Measurements from ENCODE around the gene BPIFB6.

The BPIFB6 gene

DNA sequence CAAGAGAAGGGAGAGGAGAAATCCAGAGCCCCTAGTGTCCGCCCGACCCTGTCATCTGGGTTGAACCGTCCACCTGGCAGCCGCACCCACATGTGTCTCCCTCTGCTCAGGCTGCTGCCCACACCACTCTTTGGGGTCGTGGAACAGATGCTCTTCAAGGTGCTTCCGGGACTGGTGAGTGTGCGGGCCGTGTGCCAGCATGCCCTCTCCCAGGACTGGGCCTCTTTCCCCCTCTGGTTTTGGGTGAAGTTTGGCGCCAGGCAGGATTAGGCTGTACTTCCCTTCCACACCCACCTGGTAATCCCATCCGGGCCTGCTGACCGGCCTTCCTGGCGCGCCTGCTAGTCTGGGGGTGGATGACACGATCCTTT is 30.2 kb downstream of the BPIFB6 start:
- TF ChIP-seq EGR1 (IDR thresholded peaks at IDR 0.05): no peak
- no peak for TF ChIP-seq NFIC (IDR thresholded peaks at IDR 0.05)

DNA sequence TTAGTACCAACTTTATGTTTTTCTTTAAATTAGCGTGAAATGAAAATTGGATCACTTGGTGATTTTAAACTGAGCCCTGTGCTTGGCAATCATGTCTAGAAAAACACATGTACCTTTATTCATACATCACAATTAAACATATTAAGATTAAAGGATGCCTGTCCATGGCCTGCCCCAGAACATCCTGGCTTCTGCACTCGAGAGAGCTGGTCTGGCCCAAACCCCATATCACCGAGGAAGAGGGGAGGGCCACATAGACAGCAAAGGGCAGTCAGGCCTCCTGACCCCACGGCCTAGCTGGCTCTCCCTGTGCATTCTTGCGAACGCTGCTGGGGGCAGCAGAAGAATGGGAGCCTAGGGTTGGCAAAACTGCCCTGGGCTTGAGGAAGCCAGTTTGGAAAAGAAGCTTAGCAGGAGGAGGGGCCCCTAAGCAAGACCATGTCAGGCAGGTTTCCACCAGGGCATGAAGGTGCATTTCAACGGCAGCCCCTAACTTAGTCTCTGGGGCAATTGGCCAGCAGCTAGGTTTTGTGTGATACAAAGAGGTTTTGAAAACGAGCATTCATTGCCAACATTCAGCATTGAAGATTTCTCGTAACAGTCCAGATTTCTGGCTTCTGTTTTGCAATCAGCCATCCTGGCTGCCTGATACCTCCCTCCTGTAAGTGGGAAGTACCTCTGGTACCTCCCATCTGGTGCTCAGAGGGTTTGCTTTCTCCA is 30.8 kb downstream of the BPIFB6 start:
- no peak for TF ChIP-seq EP300 (IDR thresholded peaks at IDR 0.05; ENCODE audit: borderline replicate concordance)
- TF ChIP-seq, protein P1, sequence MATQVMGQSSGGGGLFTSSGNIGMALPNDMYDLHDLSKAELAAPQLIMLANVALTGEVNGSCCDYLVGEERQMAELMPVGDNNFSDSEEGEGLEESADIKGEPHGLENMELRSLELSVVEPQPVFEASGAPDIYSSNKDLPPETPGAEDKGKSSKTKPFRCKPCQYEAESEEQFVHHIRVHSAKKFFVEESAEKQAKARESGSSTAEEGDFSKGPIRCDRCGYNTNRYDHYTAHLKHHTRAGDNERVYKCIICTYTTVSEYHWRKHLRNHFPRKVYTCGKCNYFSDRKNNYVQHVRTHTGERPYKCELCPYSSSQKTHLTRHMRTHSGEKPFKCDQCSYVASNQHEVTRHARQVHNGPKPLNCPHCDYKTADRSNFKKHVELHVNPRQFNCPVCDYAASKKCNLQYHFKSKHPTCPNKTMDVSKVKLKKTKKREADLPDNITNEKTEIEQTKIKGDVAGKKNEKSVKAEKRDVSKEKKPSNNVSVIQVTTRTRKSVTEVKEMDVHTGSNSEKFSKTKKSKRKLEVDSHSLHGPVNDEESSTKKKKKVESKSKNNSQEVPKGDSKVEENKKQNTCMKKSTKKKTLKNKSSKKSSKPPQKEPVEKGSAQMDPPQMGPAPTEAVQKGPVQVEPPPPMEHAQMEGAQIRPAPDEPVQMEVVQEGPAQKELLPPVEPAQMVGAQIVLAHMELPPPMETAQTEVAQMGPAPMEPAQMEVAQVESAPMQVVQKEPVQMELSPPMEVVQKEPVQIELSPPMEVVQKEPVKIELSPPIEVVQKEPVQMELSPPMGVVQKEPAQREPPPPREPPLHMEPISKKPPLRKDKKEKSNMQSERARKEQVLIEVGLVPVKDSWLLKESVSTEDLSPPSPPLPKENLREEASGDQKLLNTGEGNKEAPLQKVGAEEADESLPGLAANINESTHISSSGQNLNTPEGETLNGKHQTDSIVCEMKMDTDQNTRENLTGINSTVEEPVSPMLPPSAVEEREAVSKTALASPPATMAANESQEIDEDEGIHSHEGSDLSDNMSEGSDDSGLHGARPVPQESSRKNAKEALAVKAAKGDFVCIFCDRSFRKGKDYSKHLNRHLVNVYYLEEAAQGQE (IDR thresholded peaks at IDR 0.05; ENCODE audit: low read depth): no peak

DNA sequence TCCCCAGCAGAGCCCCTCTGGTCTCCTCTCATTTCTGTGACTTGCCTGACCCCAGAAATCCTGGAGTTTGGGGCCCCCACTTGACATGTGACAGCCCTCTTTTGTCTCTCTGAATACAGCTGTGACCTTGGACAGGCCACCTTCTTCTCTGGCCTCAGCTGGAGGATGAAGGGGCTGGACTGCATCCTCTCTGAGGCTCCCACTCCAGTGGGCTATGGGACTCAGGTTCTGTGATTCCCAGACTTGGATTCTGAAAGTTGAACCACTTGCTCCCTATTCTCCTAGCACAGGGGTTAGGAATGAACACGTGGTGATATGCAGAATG is 31.3 kb downstream of the BPIFB6 start:
- TF ChIP-seq RAD21 (IDR thresholded peaks at IDR 0.05; ENCODE audit: low read depth) (no peak), TAF1 (IDR thresholded peaks at IDR 0.05; ENCODE audit: low read depth) (no peak), TEAD4 (IDR thresholded peaks at IDR 0.05) (no peak), EP300 (IDR thresholded peaks at IDR 0.05; ENCODE audit: borderline replicate concordance) (no peak), YY1 (IDR thresholded peaks at IDR 0.05; ENCODE audit: low read depth) (no peak)
- TF ChIP-seq, protein P2, sequence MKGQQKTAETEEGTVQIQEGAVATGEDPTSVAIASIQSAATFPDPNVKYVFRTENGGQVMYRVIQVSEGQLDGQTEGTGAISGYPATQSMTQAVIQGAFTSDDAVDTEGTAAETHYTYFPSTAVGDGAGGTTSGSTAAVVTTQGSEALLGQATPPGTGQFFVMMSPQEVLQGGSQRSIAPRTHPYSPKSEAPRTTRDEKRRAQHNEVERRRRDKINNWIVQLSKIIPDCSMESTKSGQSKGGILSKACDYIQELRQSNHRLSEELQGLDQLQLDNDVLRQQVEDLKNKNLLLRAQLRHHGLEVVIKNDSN (IDR thresholded peaks at IDR 0.05): no peak

DNA sequence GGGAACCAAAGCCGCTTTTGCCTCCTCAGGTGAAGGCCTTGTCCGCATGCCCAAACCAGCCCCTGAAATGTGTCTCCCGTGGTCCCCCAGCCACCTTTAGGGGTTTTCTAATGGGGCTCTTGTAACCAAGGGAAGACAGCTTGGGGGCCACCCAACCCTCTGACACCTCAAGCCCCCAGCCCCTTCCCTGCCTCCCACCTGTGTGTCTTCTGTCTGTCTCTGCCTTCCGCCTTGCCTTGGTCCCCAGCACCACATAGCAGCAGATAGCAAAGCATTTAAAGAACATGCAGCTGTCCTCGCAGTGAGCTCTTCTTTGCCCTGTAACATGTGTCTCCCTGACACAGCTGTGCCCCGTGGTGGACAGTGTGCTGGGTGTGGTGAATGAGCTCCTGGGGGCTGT is 31.8 kb downstream of the BPIFB6 start:
- no peak for TF ChIP-seq CEBPB (IDR thresholded peaks at IDR 0.05)
- no peak for TF ChIP-seq CREB1 (IDR thresholded peaks at IDR 0.05; ENCODE audit: low read depth)
- TF ChIP-seq, protein P1 (IDR thresholded peaks at IDR 0.05; ENCODE audit: low read depth): no peak
- no peak for TF ChIP-seq EP300 (IDR thresholded peaks at IDR 0.05; ENCODE audit: borderline replicate concordance)
- TF ChIP-seq, protein P3, sequence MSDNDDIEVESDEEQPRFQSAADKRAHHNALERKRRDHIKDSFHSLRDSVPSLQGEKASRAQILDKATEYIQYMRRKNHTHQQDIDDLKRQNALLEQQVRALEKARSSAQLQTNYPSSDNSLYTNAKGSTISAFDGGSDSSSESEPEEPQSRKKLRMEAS (IDR thresholded peaks at IDR 0.05): no peak
- no peak for TF ChIP-seq TEAD4 (IDR thresholded peaks at IDR 0.05)
- TF ChIP-seq YY1 (IDR thresholded peaks at IDR 0.05; ENCODE audit: low read depth): no peak
- TF ChIP-seq RAD21 (IDR thresholded peaks at IDR 0.05; ENCODE audit: low read depth): no peak
- no peak for TF ChIP-seq TCF12 (IDR thresholded peaks at IDR 0.05; ENCODE audit: low read depth)
- no peak for TF ChIP-seq FOXM1 (IDR thresholded peaks at IDR 0.05; ENCODE audit: borderline replicate concordance, low read depth)
- no peak for TF ChIP-seq NFIC (IDR thresholded peaks at IDR 0.05)
- no peak for TF ChIP-seq EGR1 (IDR thresholded peaks at IDR 0.05)
- TF ChIP-seq, protein P2 (IDR thresholded peaks at IDR 0.05): no peak
- TF ChIP-seq ZBTB7A (IDR thresholded peaks at IDR 0.05; ENCODE audit: low read depth): no peak
- TF ChIP-seq TAF1 (IDR thresholded peaks at IDR 0.05; ENCODE audit: low read depth): no peak

DNA sequence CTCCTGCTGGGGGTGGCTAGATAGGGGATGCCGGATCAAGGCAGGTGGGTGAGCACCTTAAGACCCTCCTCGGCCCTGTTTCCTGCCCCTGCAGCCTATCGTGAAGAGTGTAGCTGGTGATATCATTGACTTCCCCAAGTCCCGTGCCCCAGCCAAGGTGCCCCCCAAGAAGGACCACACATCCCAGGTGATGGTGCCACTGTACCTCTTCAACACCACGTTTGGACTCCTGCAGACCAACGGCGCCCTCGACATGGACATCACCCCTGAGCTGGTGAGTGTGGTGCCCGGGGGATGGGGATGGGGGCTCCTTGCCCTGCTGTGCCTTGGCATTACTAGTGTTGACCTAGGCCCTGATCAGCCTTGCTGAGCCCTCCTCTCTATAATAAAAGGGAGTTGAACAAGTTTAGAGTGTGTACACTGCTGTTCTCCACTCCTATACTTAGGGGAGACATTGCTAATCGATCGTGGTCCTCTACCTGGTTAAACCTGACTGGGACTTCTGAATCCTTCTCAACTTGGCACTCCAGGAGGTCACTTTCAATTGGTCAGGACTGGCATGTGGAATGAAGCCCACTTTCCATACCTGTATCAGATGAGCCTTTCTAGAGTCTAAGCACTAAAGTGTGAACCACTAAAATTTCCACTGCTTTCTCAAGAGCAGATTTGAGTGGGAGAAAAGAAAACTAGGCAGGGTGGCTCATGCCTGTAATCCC is 33.3 kb downstream of the BPIFB6 start:
- no peak for TF ChIP-seq TEAD4 (IDR thresholded peaks at IDR 0.05)
- no peak for TF ChIP-seq TAF1 (IDR thresholded peaks at IDR 0.05; ENCODE audit: low read depth)
- TF ChIP-seq CREB1 (IDR thresholded peaks at IDR 0.05; ENCODE audit: low read depth): no peak
- TF ChIP-seq ZBTB7A (IDR thresholded peaks at IDR 0.05; ENCODE audit: low read depth): no peak

DNA sequence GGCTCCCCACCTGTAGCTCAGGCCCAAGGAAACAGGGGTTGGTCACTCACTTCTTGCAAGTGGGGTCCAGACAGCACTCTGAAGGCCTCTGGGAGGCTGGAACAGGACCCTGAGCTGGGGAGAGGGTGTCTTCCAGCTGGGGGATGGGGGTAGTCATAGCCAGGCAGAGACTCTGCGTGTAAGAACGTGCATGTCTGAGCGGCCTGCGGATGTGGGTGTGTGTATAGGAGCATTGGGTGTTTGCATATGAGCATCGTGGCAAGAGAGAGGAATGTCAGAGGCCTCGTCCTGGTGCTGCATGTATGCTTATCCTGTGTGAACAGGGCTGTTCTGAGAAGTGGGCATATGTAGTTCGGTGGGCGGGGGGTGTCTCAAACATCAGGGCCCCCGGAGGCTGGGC is 34.3 kb downstream of the BPIFB6 start:
- TF ChIP-seq, protein P3 (IDR thresholded peaks at IDR 0.05): no peak
- TF ChIP-seq NFIC (IDR thresholded peaks at IDR 0.05) (no peak), RAD21 (IDR thresholded peaks at IDR 0.05; ENCODE audit: low read depth) (no peak), TAF1 (IDR thresholded peaks at IDR 0.05; ENCODE audit: low read depth) (no peak), YY1 (IDR thresholded peaks at IDR 0.05; ENCODE audit: low read depth) (no peak), FOXM1 (IDR thresholded peaks at IDR 0.05; ENCODE audit: borderline replicate concordance, low read depth) (no peak)
- TF ChIP-seq, protein P1 (IDR thresholded peaks at IDR 0.05; ENCODE audit: low read depth): no peak
